ENCODE measurements around the gene LRRTM4. TPM values are rescaled to one million over a fixed set of nuclear protein-coding genes. Genes with fewer than 3 reads are reported as not detected.

Gene LRRTM4
- polyA plus RNA-seq, 1 donor from 2014 or later = 37.1 TPM

DNA sequence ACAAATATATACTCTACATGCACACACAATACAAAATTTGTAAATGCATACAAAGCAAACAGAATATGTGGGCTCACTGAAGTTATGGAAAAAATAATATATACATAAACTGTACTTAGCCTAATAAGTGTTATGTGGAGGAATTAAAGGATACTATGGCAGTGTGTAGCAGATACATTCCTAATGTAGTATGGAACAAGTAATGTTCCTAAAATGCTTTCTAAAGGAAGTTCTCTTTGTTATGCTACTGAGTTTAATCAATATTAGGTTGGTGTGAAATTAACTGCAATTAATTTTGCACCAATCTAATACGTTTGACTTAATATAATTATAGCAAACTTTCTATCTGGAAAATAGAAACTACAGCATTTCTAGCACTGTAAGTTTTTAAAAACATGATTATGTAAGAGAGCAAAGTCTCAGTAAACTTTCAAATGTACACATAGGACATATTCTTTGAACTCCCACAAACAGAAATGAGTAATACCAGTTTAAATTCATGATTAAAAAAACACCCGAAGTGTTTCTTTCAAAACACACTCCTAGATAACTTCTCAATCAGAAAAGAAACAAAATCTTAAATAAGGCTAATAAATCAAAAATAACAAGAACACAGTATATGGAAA is 331.3 kb downstream of the LRRTM4 start:
- no peaks in the 10 kb centered on the region for H3K36me3 ChIP-seq (ENCODE audit: insufficient read depth, low read length)
- no peaks in the 10 kb centered on the region for H3K9me3 ChIP-seq (ENCODE audit: low read length)

DNA sequence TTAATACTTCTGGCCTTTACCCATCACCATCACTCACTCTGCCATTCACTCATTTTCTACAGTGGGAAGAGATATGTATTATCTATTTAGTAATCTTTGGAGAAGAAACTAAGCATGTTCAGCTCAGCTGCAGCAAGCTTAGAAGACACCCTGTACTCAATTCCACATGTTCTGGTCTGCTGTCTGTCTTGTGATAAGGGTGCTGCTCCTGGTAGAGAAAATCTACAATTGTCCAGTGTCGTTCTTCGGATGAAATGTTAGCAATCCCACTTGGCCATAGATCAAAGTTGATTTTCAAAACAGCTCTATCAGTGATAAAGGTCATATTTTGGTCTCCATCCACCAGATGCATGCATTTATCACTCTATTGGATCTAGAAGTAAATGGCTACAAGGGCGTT is 337.1 kb downstream of the LRRTM4 start:
- Histone ChIP-seq H3K36me3 (ENCODE audit: insufficient read depth, low read length) (no peaks in the 10 kb centered on the region), H3K27me3 (ENCODE audit: insufficient read depth, low read depth, low read length) (no peaks in the 10 kb centered on the region), H3F3A (ENCODE audit: insufficient read depth, low read length, poor library complexity, severe bottlenecking) (no peaks in the 10 kb centered on the region), H4K20me1 (ENCODE audit: insufficient read depth) (no peaks in the 10 kb centered on the region), H3K9ac (ENCODE audit: low read length) (no peak overlapping the region), H3K27ac (ENCODE audit: low read length) (no peak overlapping the region), H3K4me2 (ENCODE audit: low read length) (no peak overlapping the region), H2AFZ (ENCODE audit: low read depth, low read length) (no peak overlapping the region), H3K4me3 (ENCODE audit: low read length) (no peak overlapping the region), H3K9me2 (ENCODE audit: insufficient read depth, low read length) (no peaks in the 10 kb centered on the region), H3K79me2 (replicated peaks; ENCODE audit: insufficient read depth, low read length) (no peaks in the 10 kb centered on the region), H3K9me3 (ENCODE audit: low read length) (no peaks in the 10 kb centered on the region)
- TF ChIP-seq TAF1 (IDR thresholded peaks at IDR 0.05; ENCODE audit: low read depth) (no peak), RAD21 (conservative IDR thresholded peaks at IDR 0.05) (no peak), EP300 (conservative IDR thresholded peaks at IDR 0.05; ENCODE audit: poor library complexity, severe bottlenecking) (no peak), MXI1 (conservative IDR thresholded peaks at IDR 0.05; ENCODE audit: poor library complexity, severe bottlenecking) (no peak), POLR2AphosphoS5 (IDR thresholded peaks at IDR 0.05) (no peak), EZH2 (IDR thresholded peaks at IDR 0.05; ENCODE audit: borderline replicate concordance, insufficient read depth, low read length, poor library complexity, severe bottlenecking) (no peak), SMC3 (conservative IDR thresholded peaks at IDR 0.05; ENCODE audit: poor library complexity) (no peak)
- TF ChIP-seq, protein P1, sequence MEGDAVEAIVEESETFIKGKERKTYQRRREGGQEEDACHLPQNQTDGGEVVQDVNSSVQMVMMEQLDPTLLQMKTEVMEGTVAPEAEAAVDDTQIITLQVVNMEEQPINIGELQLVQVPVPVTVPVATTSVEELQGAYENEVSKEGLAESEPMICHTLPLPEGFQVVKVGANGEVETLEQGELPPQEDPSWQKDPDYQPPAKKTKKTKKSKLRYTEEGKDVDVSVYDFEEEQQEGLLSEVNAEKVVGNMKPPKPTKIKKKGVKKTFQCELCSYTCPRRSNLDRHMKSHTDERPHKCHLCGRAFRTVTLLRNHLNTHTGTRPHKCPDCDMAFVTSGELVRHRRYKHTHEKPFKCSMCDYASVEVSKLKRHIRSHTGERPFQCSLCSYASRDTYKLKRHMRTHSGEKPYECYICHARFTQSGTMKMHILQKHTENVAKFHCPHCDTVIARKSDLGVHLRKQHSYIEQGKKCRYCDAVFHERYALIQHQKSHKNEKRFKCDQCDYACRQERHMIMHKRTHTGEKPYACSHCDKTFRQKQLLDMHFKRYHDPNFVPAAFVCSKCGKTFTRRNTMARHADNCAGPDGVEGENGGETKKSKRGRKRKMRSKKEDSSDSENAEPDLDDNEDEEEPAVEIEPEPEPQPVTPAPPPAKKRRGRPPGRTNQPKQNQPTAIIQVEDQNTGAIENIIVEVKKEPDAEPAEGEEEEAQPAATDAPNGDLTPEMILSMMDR (IDR thresholded peaks at IDR 0.05; ENCODE audit: poor library complexity, severe bottlenecking) = no peak
- TF ChIP-seq, protein P2, sequence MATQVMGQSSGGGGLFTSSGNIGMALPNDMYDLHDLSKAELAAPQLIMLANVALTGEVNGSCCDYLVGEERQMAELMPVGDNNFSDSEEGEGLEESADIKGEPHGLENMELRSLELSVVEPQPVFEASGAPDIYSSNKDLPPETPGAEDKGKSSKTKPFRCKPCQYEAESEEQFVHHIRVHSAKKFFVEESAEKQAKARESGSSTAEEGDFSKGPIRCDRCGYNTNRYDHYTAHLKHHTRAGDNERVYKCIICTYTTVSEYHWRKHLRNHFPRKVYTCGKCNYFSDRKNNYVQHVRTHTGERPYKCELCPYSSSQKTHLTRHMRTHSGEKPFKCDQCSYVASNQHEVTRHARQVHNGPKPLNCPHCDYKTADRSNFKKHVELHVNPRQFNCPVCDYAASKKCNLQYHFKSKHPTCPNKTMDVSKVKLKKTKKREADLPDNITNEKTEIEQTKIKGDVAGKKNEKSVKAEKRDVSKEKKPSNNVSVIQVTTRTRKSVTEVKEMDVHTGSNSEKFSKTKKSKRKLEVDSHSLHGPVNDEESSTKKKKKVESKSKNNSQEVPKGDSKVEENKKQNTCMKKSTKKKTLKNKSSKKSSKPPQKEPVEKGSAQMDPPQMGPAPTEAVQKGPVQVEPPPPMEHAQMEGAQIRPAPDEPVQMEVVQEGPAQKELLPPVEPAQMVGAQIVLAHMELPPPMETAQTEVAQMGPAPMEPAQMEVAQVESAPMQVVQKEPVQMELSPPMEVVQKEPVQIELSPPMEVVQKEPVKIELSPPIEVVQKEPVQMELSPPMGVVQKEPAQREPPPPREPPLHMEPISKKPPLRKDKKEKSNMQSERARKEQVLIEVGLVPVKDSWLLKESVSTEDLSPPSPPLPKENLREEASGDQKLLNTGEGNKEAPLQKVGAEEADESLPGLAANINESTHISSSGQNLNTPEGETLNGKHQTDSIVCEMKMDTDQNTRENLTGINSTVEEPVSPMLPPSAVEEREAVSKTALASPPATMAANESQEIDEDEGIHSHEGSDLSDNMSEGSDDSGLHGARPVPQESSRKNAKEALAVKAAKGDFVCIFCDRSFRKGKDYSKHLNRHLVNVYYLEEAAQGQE (IDR thresholded peaks at IDR 0.05; ENCODE audit: borderline replicate concordance) = no peak

More for the DNA sequence above, 331.3 kb downstream of the LRRTM4 start:
- Histone ChIP-seq H3K4me3 (ENCODE audit: low read length) (no peak overlapping the region), H3K27ac (ENCODE audit: low read length) (no peak overlapping the region), H3K9ac (ENCODE audit: low read length) (no peak overlapping the region), H4K20me1 (ENCODE audit: insufficient read depth) (no peaks in the 10 kb centered on the region), H2AFZ (ENCODE audit: low read depth, low read length) (no peak overlapping the region), H3K27me3 (ENCODE audit: insufficient read depth, low read depth, low read length) (no peaks in the 10 kb centered on the region), H3K79me2 (replicated peaks; ENCODE audit: insufficient read depth, low read length) (no peaks in the 10 kb centered on the region), H3K9me2 (ENCODE audit: insufficient read depth, low read length) (no peaks in the 10 kb centered on the region), H3F3A (ENCODE audit: insufficient read depth, low read length, poor library complexity, severe bottlenecking) (no peaks in the 10 kb centered on the region), H3K4me2 (ENCODE audit: low read length) (no peak overlapping the region)
- TF ChIP-seq EZH2 (IDR thresholded peaks at IDR 0.05; ENCODE audit: borderline replicate concordance, insufficient read depth, low read length, poor library complexity, severe bottlenecking) = no peak
- TF ChIP-seq, protein P2 (IDR thresholded peaks at IDR 0.05; ENCODE audit: borderline replicate concordance) = no peak
- TF ChIP-seq, protein P1 (IDR thresholded peaks at IDR 0.05; ENCODE audit: poor library complexity, severe bottlenecking) = no peak
- no peak for TF ChIP-seq TAF1 (IDR thresholded peaks at IDR 0.05; ENCODE audit: low read depth)
- TF ChIP-seq POLR2AphosphoS5 (IDR thresholded peaks at IDR 0.05) = no peak
- TF ChIP-seq MXI1 (conservative IDR thresholded peaks at IDR 0.05; ENCODE audit: poor library complexity, severe bottlenecking) = no peak
- TF ChIP-seq RAD21 (conservative IDR thresholded peaks at IDR 0.05) = no peak
- TF ChIP-seq SMC3 (conservative IDR thresholded peaks at IDR 0.05; ENCODE audit: poor library complexity) = no peak
- TF ChIP-seq EP300 (conservative IDR thresholded peaks at IDR 0.05; ENCODE audit: poor library complexity, severe bottlenecking) = no peak
